ENCODE results near the gene ITFG2. TPM values are rescaled to one million over a fixed set of nuclear protein-coding genes. Genes with fewer than 3 reads are reported as not detected.

The ITFG2 gene
- total and polyA plus RNA-seq, 10 of the 15 experiments (the other 5 are each of a cell fraction or from before 2014, with no cell fraction given), result 21.2 to 39.5 (median 25.9) TPM

DNA sequence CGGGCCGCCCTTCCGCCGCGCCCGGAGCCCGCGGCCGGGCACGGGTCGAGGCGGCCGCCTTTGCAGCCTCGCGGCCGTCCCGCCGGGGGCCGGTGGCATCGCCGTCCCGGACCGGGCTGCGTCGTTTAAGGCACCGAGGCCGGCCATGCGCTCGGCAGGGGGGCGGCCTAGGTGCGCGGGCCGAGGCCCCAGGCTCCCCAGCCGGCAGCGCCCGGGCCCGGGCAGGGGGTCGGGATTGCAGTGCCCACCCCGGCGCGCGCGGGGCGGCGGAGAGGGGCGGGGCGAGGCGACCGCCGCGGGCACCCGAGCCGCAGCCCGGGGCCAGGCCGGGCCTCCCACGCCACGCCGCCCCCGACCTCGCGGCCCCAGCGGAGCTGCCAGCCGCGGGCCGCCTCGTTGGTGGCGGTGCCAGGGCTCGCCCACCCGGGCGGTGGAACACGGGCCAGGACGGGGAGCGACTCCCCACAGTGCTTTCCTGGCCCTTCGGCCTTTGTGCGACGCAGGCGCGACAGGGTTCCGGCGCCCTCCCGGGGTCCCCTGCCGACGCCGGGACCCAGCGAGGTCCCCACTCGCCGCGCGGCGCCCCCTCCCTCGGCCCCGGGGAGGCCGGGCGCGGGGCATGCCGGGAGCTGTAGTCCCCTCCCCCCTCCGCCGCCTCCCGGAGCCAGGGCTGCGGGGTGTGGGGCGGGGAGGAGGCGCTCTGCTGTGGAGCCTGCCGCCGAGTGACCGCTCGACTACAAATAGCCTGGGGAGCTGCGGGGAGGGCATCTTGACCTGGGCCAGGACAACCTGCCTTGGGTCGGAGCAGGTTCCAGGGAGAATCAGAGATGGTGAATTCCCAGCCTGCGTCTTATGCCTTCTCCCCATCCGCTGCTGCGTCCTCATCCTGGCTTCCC lies 16.9 kb upstream of the ITFG2 start (continued):
- TF ChIP-seq MXI1 (IDR thresholded peaks at IDR 0.05; ENCODE audit: low read depth, low read length), result peak; percentile 16; the same call in 1 of the 2 replicates
- TF ChIP-seq BCL3 (IDR thresholded peaks at IDR 0.05; ENCODE audit: borderline replicate concordance, insufficient read depth, low read depth, low read length, poor library complexity, severe bottlenecking), result no peak
- TF ChIP-seq TCF12 (IDR thresholded peaks at IDR 0.05; ENCODE audit: low read depth, low read length), result 0 out of 2 replicates have a peak, but pooled peaks have one; percentile 26
- TF ChIP-seq, protein P1, sequence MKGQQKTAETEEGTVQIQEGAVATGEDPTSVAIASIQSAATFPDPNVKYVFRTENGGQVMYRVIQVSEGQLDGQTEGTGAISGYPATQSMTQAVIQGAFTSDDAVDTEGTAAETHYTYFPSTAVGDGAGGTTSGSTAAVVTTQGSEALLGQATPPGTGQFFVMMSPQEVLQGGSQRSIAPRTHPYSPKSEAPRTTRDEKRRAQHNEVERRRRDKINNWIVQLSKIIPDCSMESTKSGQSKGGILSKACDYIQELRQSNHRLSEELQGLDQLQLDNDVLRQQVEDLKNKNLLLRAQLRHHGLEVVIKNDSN (IDR thresholded peaks at IDR 0.05; ENCODE audit: borderline replicate concordance, extremely low read length, insufficient read depth, low read depth, low read length), result no peak
- TF ChIP-seq SUPT20H (IDR thresholded peaks at IDR 0.05; ENCODE audit: borderline replicate concordance, control insufficient read depth, low read depth, low read length), result no peak
- TF ChIP-seq STAT1 (conservative IDR thresholded peaks at IDR 0.05), result 0 out of 2 replicates have a peak, but pooled peaks have one; percentile 40
- peak; percentile 67; the same call in 1 of the 2 replicates for TF ChIP-seq TARDBP (IDR thresholded peaks at IDR 0.05; ENCODE audit: borderline replicate concordance)
- peak; percentile 83 for TF ChIP-seq POLR2AphosphoS2 (IDR thresholded peaks at IDR 0.05; ENCODE audit: low read depth, low read length)
- peak; percentile 60; the same call in 1 of the 2 replicates for TF ChIP-seq DPF2 (IDR thresholded peaks at IDR 0.05)
- no peak for TF ChIP-seq NRF1 (conservative IDR thresholded peaks at IDR 0.05; ENCODE audit: low read depth, low read length)

All from GM12878 (cell line).